ENCODE data around the gene CIB2.

DNA sequence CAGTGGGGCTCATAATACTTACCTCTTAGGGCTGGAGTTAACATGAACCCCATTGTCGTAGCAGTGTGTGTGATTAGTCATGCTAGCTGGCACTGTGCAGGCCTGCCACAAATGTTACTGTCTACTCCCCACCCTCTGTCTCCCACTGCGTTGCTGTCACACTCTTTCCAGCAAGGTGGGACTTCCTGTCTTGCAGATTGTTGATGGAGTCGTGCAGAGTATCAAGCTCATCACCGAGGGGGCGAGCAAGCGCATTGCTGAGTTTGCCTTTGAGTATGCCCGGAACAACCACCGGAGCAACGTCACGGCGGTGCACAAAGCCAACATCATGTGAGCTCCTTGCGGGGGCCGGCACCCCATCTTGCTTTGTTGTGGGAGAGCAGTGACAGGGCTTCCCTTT lies 30.8 kb upstream of the CIB2 start:
- TF ChIP-seq, protein P1, sequence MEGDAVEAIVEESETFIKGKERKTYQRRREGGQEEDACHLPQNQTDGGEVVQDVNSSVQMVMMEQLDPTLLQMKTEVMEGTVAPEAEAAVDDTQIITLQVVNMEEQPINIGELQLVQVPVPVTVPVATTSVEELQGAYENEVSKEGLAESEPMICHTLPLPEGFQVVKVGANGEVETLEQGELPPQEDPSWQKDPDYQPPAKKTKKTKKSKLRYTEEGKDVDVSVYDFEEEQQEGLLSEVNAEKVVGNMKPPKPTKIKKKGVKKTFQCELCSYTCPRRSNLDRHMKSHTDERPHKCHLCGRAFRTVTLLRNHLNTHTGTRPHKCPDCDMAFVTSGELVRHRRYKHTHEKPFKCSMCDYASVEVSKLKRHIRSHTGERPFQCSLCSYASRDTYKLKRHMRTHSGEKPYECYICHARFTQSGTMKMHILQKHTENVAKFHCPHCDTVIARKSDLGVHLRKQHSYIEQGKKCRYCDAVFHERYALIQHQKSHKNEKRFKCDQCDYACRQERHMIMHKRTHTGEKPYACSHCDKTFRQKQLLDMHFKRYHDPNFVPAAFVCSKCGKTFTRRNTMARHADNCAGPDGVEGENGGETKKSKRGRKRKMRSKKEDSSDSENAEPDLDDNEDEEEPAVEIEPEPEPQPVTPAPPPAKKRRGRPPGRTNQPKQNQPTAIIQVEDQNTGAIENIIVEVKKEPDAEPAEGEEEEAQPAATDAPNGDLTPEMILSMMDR (IDR thresholded peaks at IDR 0.05) = no peak
- TF ChIP-seq EZH2 (IDR thresholded peaks at IDR 0.05; ENCODE audit: borderline replicate concordance, insufficient read depth, low read depth, low read length, poor library complexity, severe bottlenecking) = no peak
